Measurements from ENCODE around the gene SUSD4.

Gene SUSD4

DNA sequence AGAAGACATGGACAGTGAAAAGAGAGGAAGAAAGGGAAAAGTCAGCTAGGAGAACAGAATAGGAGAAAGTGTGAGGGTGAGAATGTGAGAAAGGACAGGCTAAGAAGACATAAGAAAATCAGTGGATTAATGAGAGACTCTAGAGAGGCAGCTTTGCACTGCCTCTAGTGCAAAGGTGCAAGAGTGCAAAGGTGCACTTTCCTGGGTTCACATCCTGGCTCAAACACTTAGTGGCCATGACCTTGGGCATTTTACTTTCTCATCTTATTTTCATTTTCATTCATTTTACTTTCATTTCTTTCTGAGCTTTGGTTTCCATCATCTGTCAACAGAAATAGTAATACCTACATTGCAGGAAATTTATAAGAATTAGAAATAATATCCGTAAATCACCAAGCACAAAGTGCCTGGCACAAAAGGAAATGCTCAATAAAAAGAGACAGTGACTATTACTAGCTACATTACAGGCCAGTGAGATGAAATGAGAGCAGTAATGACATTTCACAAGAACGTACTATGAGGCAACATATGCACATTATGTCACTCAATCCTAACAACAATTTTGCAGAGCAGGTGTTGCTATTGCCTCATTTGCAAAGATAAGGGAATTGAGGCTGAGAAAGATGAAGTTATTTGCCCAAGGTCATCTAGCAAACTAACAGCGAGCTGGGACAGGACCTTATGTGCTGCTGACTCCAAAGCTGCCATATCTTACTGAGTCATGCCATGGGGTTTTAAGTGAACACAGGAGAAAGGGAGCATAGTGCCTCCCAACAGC, 113.9 kb downstream of the SUSD4 start:
- no peak overlapping the region for H3K4me3 ChIP-seq (ENCODE audit: low read depth, low read length)
- TF ChIP-seq, protein P1, sequence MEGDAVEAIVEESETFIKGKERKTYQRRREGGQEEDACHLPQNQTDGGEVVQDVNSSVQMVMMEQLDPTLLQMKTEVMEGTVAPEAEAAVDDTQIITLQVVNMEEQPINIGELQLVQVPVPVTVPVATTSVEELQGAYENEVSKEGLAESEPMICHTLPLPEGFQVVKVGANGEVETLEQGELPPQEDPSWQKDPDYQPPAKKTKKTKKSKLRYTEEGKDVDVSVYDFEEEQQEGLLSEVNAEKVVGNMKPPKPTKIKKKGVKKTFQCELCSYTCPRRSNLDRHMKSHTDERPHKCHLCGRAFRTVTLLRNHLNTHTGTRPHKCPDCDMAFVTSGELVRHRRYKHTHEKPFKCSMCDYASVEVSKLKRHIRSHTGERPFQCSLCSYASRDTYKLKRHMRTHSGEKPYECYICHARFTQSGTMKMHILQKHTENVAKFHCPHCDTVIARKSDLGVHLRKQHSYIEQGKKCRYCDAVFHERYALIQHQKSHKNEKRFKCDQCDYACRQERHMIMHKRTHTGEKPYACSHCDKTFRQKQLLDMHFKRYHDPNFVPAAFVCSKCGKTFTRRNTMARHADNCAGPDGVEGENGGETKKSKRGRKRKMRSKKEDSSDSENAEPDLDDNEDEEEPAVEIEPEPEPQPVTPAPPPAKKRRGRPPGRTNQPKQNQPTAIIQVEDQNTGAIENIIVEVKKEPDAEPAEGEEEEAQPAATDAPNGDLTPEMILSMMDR (IDR thresholded peaks at IDR 0.05; ENCODE audit: borderline replicate concordance, insufficient read depth, low read depth, low read length), result no peak

DNA sequence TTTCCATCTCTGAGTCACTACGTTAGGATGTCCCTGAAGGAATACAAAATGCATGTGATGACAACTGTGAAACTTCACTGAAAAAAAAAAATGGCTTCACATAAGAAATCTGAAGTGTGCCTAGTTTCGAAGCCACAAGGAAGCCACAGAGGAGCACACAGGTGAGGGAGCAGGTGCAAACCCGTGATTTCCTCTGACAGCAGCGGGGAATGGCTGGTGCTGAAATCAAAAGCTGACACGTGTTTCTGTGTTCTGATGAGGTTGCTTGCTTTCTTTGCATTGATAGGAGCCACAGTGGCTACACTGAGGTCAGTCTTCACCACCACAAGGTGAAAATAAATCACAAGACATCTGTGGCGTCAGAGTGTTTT, 115.2 kb downstream of the SUSD4 start:
- H3K4me3 ChIP-seq (ENCODE audit: low read depth, low read length), result no peak overlapping the region
- TF ChIP-seq, protein P1 (IDR thresholded peaks at IDR 0.05; ENCODE audit: borderline replicate concordance, insufficient read depth, low read depth, low read length), result no peak

DNA sequence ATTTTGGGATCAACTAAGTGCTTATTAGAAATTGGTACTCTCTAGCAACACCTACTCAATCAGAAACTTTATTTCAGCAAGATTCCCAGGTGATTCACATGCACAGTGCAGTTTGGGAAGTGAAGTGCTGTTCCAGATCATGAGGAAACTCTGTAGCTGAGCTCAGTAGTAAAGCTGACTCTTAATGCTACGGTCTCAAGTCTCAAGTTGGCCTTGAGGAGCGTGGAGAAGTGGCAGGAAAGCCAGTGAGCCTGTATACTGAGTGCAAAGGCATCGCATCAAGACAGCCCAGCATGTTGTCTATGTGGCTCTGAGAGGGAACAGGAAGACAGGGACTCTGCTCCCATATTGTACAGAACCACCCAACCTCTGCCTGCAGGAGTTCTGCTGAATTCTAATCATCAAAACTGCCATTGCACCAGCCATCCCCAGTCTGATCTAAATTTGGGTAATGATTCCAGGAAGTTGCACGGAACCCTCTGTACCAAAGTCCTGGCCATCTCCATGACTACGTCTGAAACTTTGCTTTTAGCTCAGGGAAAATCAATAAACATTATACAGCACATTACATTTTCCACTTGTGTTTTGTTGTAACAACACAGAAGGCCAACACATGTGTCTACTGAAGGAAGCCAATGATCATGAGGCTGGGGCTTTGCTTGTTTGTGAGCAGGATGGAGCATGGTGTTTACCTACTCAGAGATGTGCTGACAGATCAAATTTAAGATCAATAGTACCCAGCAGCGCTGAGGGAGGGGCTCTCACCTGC, 115.8 kb downstream of the SUSD4 start:
- H3K4me3 ChIP-seq (ENCODE audit: low read depth, low read length), result no peak overlapping the region
- TF ChIP-seq, protein P1 (IDR thresholded peaks at IDR 0.05; ENCODE audit: borderline replicate concordance, insufficient read depth, low read depth, low read length), result no peak

DNA sequence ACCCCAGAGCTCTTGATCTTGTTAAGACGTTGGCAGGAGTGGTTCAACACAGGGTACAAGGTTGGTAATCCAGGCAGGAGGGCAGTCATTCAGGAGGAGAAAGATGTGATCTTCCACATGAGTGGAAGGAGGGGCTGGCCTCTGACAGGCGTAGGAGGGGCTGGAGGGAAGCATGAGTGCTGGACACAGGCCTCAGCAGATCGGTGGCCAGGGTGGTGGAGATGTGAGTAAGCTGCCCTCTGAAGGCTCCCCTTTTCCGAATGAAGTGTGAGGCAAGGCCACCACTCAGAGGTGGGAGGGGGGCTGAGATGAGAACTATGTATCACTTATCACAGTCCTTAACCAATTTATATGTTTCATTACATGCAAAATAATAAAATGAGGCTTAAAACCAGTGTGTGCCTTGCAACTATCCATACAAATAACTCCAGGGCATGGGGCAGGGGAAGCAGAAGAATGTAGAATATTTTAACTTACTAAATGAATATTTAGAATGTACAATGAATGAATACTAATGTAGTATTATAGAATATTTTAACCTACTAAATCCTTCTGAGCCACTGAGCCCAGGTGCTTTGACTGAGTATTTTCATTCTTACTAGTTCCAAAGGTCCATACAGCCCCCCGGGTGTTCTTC, 117.4 kb downstream of the SUSD4 start:
- TF ChIP-seq, protein P1 (IDR thresholded peaks at IDR 0.05; ENCODE audit: borderline replicate concordance, insufficient read depth, low read depth, low read length), result no peak
- H3K4me3 ChIP-seq (ENCODE audit: low read depth, low read length), result no peak overlapping the region

DNA sequence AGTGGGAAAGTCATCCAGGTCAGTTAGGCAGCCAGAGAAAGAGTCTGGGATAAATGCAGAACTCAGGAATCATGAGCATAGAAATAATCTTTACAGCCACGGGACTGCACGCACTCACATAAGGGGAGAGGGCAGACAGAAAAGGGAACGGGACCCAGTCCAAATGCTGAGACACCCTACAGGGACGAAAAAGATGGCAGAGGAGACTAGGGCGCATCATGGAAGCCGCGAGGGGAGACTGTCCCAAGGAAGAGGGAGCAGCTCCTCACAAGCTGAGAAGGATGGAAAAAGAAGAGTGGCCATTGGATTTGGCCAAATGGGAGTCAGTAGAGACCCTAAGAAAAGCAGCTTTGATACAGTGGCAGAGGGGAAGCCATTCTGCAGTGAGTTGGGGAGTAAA, 118.0 kb downstream of the SUSD4 start:
- TF ChIP-seq, protein P1 (IDR thresholded peaks at IDR 0.05; ENCODE audit: borderline replicate concordance, insufficient read depth, low read depth, low read length), result no peak
- H3K4me3 ChIP-seq (ENCODE audit: low read depth, low read length), result no peak overlapping the region

DNA sequence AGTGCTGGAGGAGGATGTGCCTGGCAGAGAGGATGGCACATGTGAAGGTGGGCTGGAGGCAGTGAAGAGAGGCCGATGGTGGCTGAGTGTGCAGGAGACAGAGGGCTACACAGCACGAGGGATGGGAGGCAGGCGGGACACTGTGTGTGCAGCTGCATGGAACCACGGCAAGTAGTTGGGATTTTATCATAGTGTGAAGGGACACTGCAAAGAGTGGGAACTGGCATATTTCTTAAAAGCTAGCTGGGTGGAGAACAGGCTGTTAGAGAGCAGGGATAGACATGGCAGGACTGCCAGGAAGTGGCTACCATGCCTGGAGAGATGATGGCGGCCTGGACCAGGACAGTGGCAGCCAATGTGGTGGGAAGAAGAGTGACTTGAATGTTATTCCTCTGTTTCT, 118.6 kb downstream of the SUSD4 start:
- H3K4me3 ChIP-seq (ENCODE audit: low read depth, low read length), result no peak overlapping the region
- TF ChIP-seq, protein P1 (IDR thresholded peaks at IDR 0.05; ENCODE audit: borderline replicate concordance, insufficient read depth, low read depth, low read length), result no peak
